Adrenal gland (tissue), 12 donors: ENCODE results near the gene SYNJ2. TPM values are rescaled to one million over a fixed set of nuclear protein-coding genes. Genes with fewer than 3 reads are reported as not detected.

Experiments used
- DNase-seq, 7 donors: peaks; one replicate each; pipeline ENCODE4 v3.0.0-alpha.2; 2019 to 2020
- H3K27ac ChIP-seq, 5 donors: fragments of 200-600 bp; sonication (generic) in 4 of 5; 1 replicate in 3 of 5; 2 replicates in 2 of 5; pipeline versions ENCODE4 v1.5.1 to v1.8.0; 2016 to 2020; ENCODE audit warnings: mild to moderate bottlenecking in 1 of 5
- H3K27me3 ChIP-seq: fragments of 200-600 bp; 2 replicates; pipeline ENCODE4 v1.8.0; 2021
- H3K36me3 ChIP-seq, 2 donors: fragments of 200-600 bp; replicated peaks in 1 of 2; 1 replicate in 1 of 2; 2 replicates in 1 of 2; pipeline versions ENCODE4 v1.5.1 to v1.8.0; 2018 to 2022
- H3K4me1 ChIP-seq, 2 donors: fragments of 200-600 bp; replicated peaks in 1 of 2; 1 replicate in 1 of 2; 2 replicates in 1 of 2; pipeline versions ENCODE4 v1.5.1 to v1.8.0; 2018 to 2021
- H3K4me3 ChIP-seq, 4 donors: fragments of 200-600 bp; sonication (generic) in 3 of 4; one replicate each; pipeline ENCODE4 v1.5.1; 2016 to 2018
- H3K9me3 ChIP-seq, 3 donors: fragments of 200-600 bp; sonication (generic) in 1 of 3; replicated peaks in 1 of 3; 1 replicate in 2 of 3; 2 replicates in 1 of 3; pipeline versions ENCODE4 v1.5.1 to v1.8.0; 2016 to 2021
- POLR2A ChIP-seq, 2 donors: fragments of 450-650 bp; IDR thresholded peaks; one replicate each; pipeline ENCODE4 v1.6.1; 2017; ENCODE audit warnings: antibody characterized with exemption in 2 of 2, mild to moderate bottlenecking in 2 of 2, moderate library complexity in 1 of 2
- WGBS, 4 donors: extraction: QIAGEN DNeasy Blood & Tissue Kit in 2 of 4; methylation state at CpG; one replicate each; pipeline versions ENCODE4 v1.1.5 to v1.1.7; 2013 to 2017; 5-methylcytosine and 5-hydroxymethylcytosine counted together
- intact Hi-C, 2 donors: fragments of 100-400 bp; cut with DNase I; formaldehyde crosslinking; loops; one replicate each; pipeline versions ENCODE4 v1.14.1 to v1.15.0; 2022 to 2023
- polyA plus RNA-seq, 3 donors: library from polyadenylated mRNA; stranded (reverse); fragments of 200-250 nt in 2 of 3; fragments of 350-450 nt in 1 of 3; fragmentation: Illumina TruSeq in 1 of 3; extraction: RNeasy Lipid Tissue Mini Kit (QIAGEN cat#74804) in 1 of 3; gene quantifications; one replicate each; pipeline ENCODE4 v1.2.3, GENCODE V29; 2013 to 2014
- total RNA-seq, 9 donors: library from RNA; depleted of rRNA in 4 of 9; stranded (reverse); fragments of >200 nt in 4 of 9; fragments of 120-200 nt in 1 of 9; fragmentation: NEBNext Ultra II Directional in 1 of 9; extraction: Animal tissue kit (Norgen Biotek cat#: 25700) in 1 of 9; gene quantifications; one replicate each; pipeline versions ENCODE4 v1.1.0 to v1.2.4, GENCODE V29; 2013 to 2023
- TF ChIP-seq, protein P1 (sequence below), 6 experiments: fragments of 450-650 bp in 4 of 6; fragments of 200-600 bp in 2 of 6; sonication (generic) in 1 of 6; IDR thresholded peaks; 1 replicate in 5 of 6; 2 replicates in 1 of 6; pipeline versions ENCODE4 v1.5.1 to v1.8.0; 2016 to 2021; ENCODE audit warnings: antibody characterized with exemption in 6 of 6, mild to moderate bottlenecking in 2 of 6, moderate library complexity in 1 of 6
- donor health status: healthy with polysubstance abuse.
- donor health status: Bipolar disorder and iron deficiency.
- donor health status: DM: yes; HTN: yes; CAD: no.
- donor health status: DM: no; HTN: no; CAD: no.
- donor health status: DM: no; HTN: no; CAD: no.
- donor health status: DM: yes; HTN: yes; CAD: no.

Gene SYNJ2
- total and polyA plus RNA-seq, 12 donors: 1.6 to 20.5 (median 12.8) TPM

DNA sequence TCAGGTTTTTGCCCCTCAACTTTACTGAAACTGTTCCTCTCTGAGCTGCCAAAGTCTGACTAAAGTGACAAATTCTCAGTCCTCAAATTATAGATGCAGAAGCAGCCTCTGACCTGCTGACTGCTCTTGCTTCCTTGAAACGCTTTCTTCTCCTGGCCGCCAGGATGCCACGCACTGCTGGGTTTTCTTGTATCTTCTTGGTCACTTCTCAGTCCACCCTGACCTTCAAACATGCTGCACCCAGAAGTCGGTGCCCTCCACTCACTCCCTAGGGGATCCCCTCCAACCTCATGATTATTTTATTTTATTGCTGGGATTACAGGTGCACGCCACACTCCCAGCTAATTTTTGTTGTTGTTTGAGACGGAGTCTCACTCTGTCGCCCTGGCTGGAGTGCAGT lies 24.7 kb downstream of the SYNJ2 start:
- Histone ChIP-seq H3K4me1 (peaks cover 14 to 46% of the 10 kb centered on the region in 2 donors), H3K4me3 (no peak overlapping the region), H3K27ac (no peak overlapping the region), H3K36me3 (no peaks in the 10 kb centered on the region), H3K27me3 (no peaks in the 10 kb centered on the region), H3K9me3 (no peaks in the 10 kb centered on the region)
- WGBS, 4 donors: 87 to 95% (median 88%) methylated on average over 7 of the region's 7 CpGs
- DNase-seq: no peak
- TF ChIP-seq, protein P1, sequence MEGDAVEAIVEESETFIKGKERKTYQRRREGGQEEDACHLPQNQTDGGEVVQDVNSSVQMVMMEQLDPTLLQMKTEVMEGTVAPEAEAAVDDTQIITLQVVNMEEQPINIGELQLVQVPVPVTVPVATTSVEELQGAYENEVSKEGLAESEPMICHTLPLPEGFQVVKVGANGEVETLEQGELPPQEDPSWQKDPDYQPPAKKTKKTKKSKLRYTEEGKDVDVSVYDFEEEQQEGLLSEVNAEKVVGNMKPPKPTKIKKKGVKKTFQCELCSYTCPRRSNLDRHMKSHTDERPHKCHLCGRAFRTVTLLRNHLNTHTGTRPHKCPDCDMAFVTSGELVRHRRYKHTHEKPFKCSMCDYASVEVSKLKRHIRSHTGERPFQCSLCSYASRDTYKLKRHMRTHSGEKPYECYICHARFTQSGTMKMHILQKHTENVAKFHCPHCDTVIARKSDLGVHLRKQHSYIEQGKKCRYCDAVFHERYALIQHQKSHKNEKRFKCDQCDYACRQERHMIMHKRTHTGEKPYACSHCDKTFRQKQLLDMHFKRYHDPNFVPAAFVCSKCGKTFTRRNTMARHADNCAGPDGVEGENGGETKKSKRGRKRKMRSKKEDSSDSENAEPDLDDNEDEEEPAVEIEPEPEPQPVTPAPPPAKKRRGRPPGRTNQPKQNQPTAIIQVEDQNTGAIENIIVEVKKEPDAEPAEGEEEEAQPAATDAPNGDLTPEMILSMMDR (IDR thresholded peaks at IDR 0.05): no peak
- TF ChIP-seq POLR2A (IDR thresholded peaks at IDR 0.05): no peak
- intact Hi-C loops: no loop called here

DNA sequence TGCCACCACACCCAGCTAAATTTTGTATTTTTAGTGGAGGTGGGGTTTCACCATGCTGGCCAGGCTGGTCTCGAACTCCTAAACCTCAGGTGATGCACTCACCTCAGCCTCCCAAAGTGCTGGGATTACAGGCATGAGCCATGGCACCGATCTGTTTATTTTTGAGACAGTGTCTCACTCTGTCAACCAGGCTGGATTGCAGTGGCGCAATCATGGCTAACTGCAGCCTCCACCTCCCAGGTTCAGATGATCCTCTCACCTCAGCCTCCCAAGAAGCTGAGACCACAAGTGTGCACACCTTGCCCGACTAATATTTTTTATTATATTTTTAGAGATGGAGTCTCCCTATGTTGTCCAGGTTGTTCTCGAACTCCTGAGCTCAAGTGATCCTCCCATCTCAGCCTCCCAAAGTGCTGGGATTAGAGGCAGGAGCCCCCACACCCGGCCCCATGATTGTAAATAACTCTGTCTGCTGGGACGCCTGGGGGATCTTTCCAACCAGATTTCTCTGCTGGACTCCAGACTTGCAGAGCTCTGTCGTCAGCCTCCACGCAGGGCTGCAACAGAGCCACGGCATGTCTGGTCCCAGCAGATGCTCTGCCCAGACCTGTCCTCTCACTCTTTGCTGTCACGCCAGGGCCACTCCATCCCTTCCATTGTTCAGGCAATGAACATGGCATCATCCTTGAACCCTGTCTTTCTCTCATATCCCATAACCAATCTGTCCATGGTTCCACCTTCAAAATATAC lies 25.3 kb downstream of the SYNJ2 start:
- Histone ChIP-seq H3K4me1 (peaks cover 14 to 49% of the 10 kb centered on the region in 2 donors), H3K27ac (no peak overlapping the region), H3K27me3 (no peaks in the 10 kb centered on the region), H3K4me3 (no peak overlapping the region), H3K9me3 (no peaks in the 10 kb centered on the region), H3K36me3 (no peaks in the 10 kb centered on the region)
- intact Hi-C loops: no loop called here
- TF ChIP-seq, protein P1 (IDR thresholded peaks at IDR 0.05): no peak
- TF ChIP-seq POLR2A (IDR thresholded peaks at IDR 0.05): no peak
- DNase-seq: no peak
- WGBS, 4 donors: 92 to 95% (median 94%) methylated on average over 7 to 11 of the region's 11 CpGs

DNA sequence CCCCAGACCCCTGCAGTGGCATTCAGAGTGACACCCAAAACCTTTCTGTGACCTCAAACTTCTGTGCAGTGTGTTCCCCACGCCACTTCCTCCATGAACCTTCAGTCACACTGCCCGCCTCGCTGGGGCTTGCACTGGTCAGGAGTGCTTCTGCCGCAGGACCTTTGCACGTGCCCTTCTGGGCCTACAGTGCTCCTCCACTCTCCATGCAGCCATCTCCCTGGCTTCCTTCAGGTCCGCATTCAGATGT lies 27.1 kb downstream of the SYNJ2 start:
- Histone ChIP-seq H3K9me3 (no peaks in the 10 kb centered on the region), H3K36me3 (no peaks in the 10 kb centered on the region), H3K4me1 (peaks cover 12 to 38% of the 10 kb centered on the region in 2 donors), H3K27me3 (no peaks in the 10 kb centered on the region), H3K27ac (peak overlapping the region in 2 of 5 donors; percentile 50 to 82), H3K4me3 (no peak overlapping the region)
- DNase-seq: peak in 1 of 7 donors; percentile 27
- TF ChIP-seq, protein P1 (IDR thresholded peaks at IDR 0.05): no peak
- TF ChIP-seq POLR2A (IDR thresholded peaks at IDR 0.05): no peak
- WGBS, 4 donors: 70 to 90% (median 73%) methylated on average over 6 of the region's 6 CpGs
- intact Hi-C loops: no loop called here

DNA sequence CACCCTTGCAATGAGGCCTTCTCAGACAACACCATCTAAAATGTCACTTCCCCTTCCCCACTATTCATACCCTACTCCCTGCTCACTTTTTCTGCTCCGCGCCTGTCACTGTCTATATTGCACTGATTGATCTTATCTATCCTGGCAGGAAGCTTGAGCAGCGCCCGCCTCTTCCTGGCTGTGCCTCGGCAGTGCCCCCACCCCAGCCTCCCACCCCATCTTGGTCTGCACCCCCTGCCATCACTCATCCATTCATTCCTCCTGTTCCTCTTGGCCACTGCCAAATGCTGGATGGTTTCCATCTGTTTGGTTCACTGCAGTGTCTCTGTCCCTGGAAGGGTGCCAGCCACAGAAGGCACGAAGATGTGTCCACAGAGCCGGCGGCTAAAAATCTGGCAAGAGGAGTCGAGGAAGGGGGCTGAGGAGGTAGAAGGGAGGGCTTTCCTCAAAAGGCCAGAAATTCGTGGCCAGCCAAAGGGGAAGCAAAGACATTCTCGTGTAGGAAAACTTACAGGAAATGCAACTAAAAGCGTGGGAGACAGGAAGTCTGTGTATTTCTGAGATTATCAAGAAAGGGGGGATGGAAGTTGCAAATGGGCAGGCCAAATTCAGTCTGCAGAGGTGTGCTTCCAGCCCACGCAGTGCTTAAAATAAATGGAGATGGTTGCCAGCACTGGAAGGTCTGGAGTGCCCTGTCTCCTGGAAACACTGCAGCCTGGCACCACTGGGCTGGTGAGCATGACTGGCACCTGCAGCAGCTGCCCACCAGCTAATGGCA lies 27.6 kb downstream of the SYNJ2 start:
- H3K36me3 ChIP-seq: no peaks in the 10 kb centered on the region
- intact Hi-C loops: no loop called here
- TF ChIP-seq, protein P1 (IDR thresholded peaks at IDR 0.05): no peak
- TF ChIP-seq POLR2A (IDR thresholded peaks at IDR 0.05): no peak
- H3K27me3 ChIP-seq: no peaks in the 10 kb centered on the region
- H3K27ac ChIP-seq: peak overlapping the region in 2 of 5 donors; percentile 50 to 82
- H3K4me3 ChIP-seq: no peak overlapping the region
- DNase-seq: peak; percentile 58 to 91 (median 89)
- WGBS, 4 donors: 27 to 36% (median 30%) methylated on average over 13 of the region's 13 CpGs
- H3K9me3 ChIP-seq: no peaks in the 10 kb centered on the region
- H3K4me1 ChIP-seq: peaks cover 9 to 32% of the 10 kb centered on the region in 2 donors
